Cardiac ventricle fibroblast (primary cell): ENCODE measurements around the gene RUNDC3A. TPM values are rescaled to one million over a fixed set of nuclear protein-coding genes. Genes with fewer than 3 reads are reported as not detected.

Source experiments
- total RNA-seq: library from RNA; depleted of rRNA; stranded (reverse); fragments of >200 nt; gene quantifications from 2 replicates; pipeline ENCODE4 v1.2.3, GENCODE V29; 2015

Gene RUNDC3A
- total RNA-seq, result 0.10 TPM in 1 of 2 replicates, not detected in the other

DNA sequence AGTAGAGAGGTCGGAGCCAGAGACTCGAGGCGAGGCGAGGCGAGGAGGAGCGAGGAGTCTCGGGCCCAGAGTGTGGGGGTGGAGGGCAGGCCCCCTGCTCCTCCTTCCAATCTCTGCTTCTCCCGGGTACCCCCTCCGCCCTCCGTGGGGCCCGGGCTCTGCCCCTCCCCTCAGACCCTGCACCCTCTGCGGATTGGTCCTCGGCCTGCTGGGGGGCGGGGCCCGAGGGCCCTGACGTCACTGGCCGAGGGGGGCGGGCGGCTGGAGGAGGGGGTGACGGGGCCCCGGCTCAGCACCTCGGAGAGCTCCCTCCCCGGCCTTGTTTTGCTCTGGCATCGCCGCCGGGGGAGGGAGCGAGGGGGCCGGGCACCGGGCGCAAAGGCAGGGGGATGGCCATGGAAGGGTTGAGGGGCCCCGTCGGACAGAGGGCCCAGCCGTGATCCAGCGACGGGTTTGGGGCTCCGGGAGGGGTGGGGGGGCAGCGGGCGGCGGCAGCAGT is at the start of gene RUNDC3A:
Gene RUNDC3A, plus strand, starts transcription at position 282 of the 499 bp plus-strand sequence. CDS start 232 bp downstream, outside the sequence.

DNA sequence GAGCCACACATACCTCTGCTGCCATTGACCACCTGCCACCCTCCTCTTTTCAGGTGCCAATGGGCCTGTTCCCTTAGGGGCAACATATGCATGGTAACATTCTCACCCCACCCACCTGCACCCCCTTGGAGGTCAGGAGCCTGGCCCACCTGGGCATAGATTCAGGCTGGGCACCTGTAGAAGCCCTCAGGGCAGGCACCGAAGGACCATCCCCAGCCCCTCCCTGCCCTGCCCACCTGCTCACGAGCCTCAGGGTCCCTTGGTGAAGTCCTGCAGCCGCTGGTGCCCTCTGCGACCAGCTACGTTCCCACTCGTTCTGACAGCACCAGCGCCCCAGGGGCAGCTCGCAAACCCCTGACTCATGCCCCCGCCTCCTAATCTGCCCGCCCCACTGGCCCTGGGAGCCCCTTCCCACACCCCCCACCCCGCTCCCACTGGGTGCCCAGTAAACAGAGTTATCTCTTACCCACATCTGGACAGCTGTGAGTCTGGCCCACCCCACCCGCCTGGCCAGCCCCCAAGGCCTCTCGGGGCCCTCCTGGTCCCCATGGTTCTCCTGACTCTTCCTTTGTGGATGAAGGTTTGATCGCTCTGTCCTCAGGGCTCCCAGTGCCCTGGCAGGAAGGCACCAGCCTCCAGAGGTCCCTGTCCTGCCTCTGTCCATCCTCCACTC is 40.4 kb upstream of the RUNDC3A start, which contains the start of gene SLC4A1:
Gene SLC4A1, minus strand, starts transcription at position 318 of the 673 bp plus-strand sequence. CDS start 5,269 bp downstream, outside the sequence.

GRCh38 chr17:44324571-44325275 is 16.3 kb downstream of the RUNDC3A start, which contains the start of gene SLC25A39:
Gene SLC25A39 (minus strand): TSS chr17:44324823. CDS start chr17:44323562, 1,261 bp downstream.

DNA sequence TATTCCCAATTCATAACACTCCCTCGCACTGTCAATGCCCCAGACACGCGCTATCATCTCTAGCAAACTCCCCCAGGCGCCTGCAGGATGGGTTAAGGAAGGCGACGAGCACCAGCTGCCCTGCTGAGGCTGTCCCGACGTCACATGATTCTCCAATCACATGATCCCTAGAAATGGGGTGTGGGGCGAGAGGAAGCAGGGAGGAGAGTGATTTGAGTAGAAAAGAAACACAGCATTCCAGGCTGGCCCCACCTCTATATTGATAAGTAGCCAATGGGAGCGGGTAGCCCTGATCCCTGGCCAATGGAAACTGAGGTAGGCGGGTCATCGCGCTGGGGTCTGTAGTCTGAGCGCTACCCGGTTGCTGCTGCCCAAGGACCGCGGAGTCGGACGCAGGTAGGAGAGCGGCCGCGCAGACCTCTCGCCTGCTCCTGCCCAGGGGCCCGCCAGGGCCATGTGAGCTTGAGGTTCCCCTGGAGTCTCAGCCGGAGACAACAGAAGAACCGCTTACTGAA is 36.6 kb downstream of the RUNDC3A start, which contains the start of gene GRN:
Gene GRN, plus strand, starts transcription at position 364 of the 515 bp plus-strand sequence. CDS start 3,863 bp downstream, outside the sequence.

GRCh38 chr17:44363613-44364159 is 55.3 kb downstream of the RUNDC3A start, which contains the start of gene FAM171A2:
Gene FAM171A2 (minus strand): TSS chr17:44363853. CDS start chr17:44363714, 139 bp downstream.

Other genes with a start within 250 kb of the RUNDC3A start
- 34.0 and 34.5 TPM in 2 replicates for gene LSM12, start 241.9 kb upstream of the RUNDC3A start, total RNA-seq
- gene G6PC3, start 237.9 kb upstream of the RUNDC3A start, total RNA-seq, result 45.3 and 55.5 TPM in 2 replicates
- gene HDAC5, start 185.0 kb upstream of the RUNDC3A start, total RNA-seq, result 29.0 and 53.2 TPM in 2 replicates
- 0.50 and 0.98 TPM in 2 replicates for gene HROB, start 166.7 kb upstream of the RUNDC3A start, total RNA-seq
- not detected in 2 replicates for gene ASB16, start 137.9 kb upstream of the RUNDC3A start, total RNA-seq
- gene TMUB2, start 121.6 kb upstream of the RUNDC3A start, total RNA-seq, result 15.9 and 16.7 TPM in 2 replicates
- gene ATXN7L3, start 108.7 kb upstream of the RUNDC3A start, total RNA-seq, result 40.0 and 41.2 TPM in 2 replicates
- 53.5 and 54.6 TPM in 2 replicates for gene UBTF, start 88.9 kb upstream of the RUNDC3A start, total RNA-seq
- not detected in 2 replicates for gene SLC4A1, start 40.5 kb upstream of the RUNDC3A start, total RNA-seq
- gene SLC25A39, start 16.2 kb downstream of the RUNDC3A start, total RNA-seq, result 40.4 and 53.6 TPM in 2 replicates
- gene GRN, start 36.7 kb downstream of the RUNDC3A start, total RNA-seq, result 514 and 544 TPM in 2 replicates
- gene FAM171A2, start 55.3 kb downstream of the RUNDC3A start, total RNA-seq, result 2.6 and 6.6 TPM in 2 replicates
- 0.20 TPM in 1 of 2 replicates, not detected in the other for gene ITGA2B, start 81.0 kb downstream of the RUNDC3A start, total RNA-seq
- 14.7 and 15.0 TPM in 2 replicates for gene GPATCH8, start 194.8 kb downstream of the RUNDC3A start, total RNA-seq
- 19.0 and 22.6 TPM in 2 replicates for gene FZD2, start 248.9 kb downstream of the RUNDC3A start, total RNA-seq